Loucy (cell line): ENCODE data around the gene HOXA6.

Experiments
- H2AFZ ChIP-seq: fragments of 200-600 bp; sonication (generic); 2 replicates; pipeline ENCODE4 v1.6.0; 2016; ENCODE audit warnings: antibody characterized with exemption, mild to moderate bottlenecking, low read length, moderate library complexity
- H3F3A ChIP-seq: fragments of 200-600 bp; 2 replicates; pipeline ENCODE4 v1.6.0; 2016; ENCODE audit warnings: antibody characterized with exemption, low read depth, mild to moderate bottlenecking
- H3K27me3 ChIP-seq: fragments of 200-600 bp; sonication (generic); 2 replicates; pipeline ENCODE4 v1.6.1; 2014; ENCODE audit warnings: low read length, mild to moderate bottlenecking; ENCODE audit not compliant: insufficient read depth, poor library complexity, severe bottlenecking
- H3K36me3 ChIP-seq: fragments of 200-600 bp; sonication (generic); 2 replicates; pipeline ENCODE4 v1.6.1; 2016; ENCODE audit warnings: low read length; ENCODE audit not compliant: insufficient read depth
- H3K4me1 ChIP-seq: fragments of 200-600 bp; sonication (generic); 2 replicates; pipeline ENCODE4 v1.5.1; 2014; ENCODE audit warnings: low read length, mild to moderate bottlenecking; ENCODE audit not compliant: insufficient read depth, poor library complexity, severe bottlenecking
- H3K4me2 ChIP-seq: fragments of 200-600 bp; sonication (generic); 2 replicates; pipeline ENCODE4 v1.6.0; 2014; ENCODE audit warnings: antibody characterized with exemption, low read length, low read depth, mild to moderate bottlenecking; ENCODE audit not compliant: poor library complexity, severe bottlenecking
- H3K4me3 ChIP-seq: fragments of 200-600 bp; sonication (generic); 2 replicates; pipeline ENCODE4 v1.5.1; 2014; ENCODE audit warnings: low read length, mild to moderate bottlenecking, mixed read lengths; ENCODE audit not compliant: poor library complexity, severe bottlenecking
- H3K79me2 ChIP-seq: fragments of 200-600 bp; sonication (generic); 2 replicates; pipeline ENCODE4 v1.6.1; 2014; ENCODE audit warnings: low read length; ENCODE audit not compliant: insufficient read depth
- H3K9ac ChIP-seq: fragments of 200-600 bp; sonication (generic); 2 replicates; pipeline ENCODE4 v1.6.0; 2014; ENCODE audit warnings: mild to moderate bottlenecking, low read depth, low read length, moderate library complexity; ENCODE audit not compliant: poor library complexity, severe bottlenecking
- H3K9me2 ChIP-seq: fragments of 200-600 bp; sonication (generic); replicated peaks from 2 replicates; pipeline ENCODE4 v1.6.1; 2016; ENCODE audit warnings: low read depth, low read length, mixed read lengths
- H3K9me3 ChIP-seq: fragments of 200-600 bp; sonication (generic); 2 replicates; pipeline ENCODE4 v1.6.1; 2014; ENCODE audit warnings: mild to moderate bottlenecking, antibody characterized with exemption, low read length, low read depth; ENCODE audit not compliant: insufficient read depth
- H4K20me1 ChIP-seq: fragments of 200-600 bp; sonication (generic); 2 replicates; pipeline ENCODE4 v1.6.0; 2014; ENCODE audit warnings: antibody characterized with exemption, low read length, mild to moderate bottlenecking; ENCODE audit not compliant: insufficient read depth, poor library complexity, severe bottlenecking
- CTCF ChIP-seq: fragments of 200-600 bp; sonication (generic); conservative IDR thresholded peaks from 2 replicates; pipeline ENCODE4 v1.5.1; 2014; ENCODE audit warnings: mild to moderate bottlenecking, antibody characterized with exemption, low read length
- EZH2phosphoT487 ChIP-seq: fragments of 200-600 bp; IDR thresholded peaks from 2 replicates; pipeline ENCODE4 v1.6.1; 2018; ENCODE audit warnings: antibody characterized with exemption, mild to moderate bottlenecking, moderate library complexity, borderline replicate concordance

HOXA6 gene

GRCh38 chr7:27112955-27113949 lies 34.3 kb downstream of the HOXA6 start:
- H3K4me3 ChIP-seq: no peak overlapping the region
- H3K9me2 ChIP-seq: no peaks in the 10 kb centered on the region
- TF ChIP-seq CTCF (no peak), EZH2phosphoT487 (no peak)
- no peak overlapping the region for H3K9ac ChIP-seq
- H3K79me2 ChIP-seq: peaks cover 85% of the 10 kb centered on the region
- H3K36me3 ChIP-seq: peaks cover 91% of the 10 kb centered on the region; the same call in 1 of the 2 replicates
- no peaks in the 10 kb centered on the region for H3K4me1 ChIP-seq
- H3K27me3 ChIP-seq: no peaks in the 10 kb centered on the region
- H4K20me1 ChIP-seq: peaks cover 44% of the 10 kb centered on the region
- H3K9me3 ChIP-seq: no peaks in the 10 kb centered on the region
- H3F3A ChIP-seq: no peaks in the 10 kb centered on the region
- H3K4me2 ChIP-seq: no peak overlapping the region
- no peak overlapping the region for H2AFZ ChIP-seq

- no peak for TF ChIP-seq CTCF
- no peak for TF ChIP-seq EZH2phosphoT487
- Histone ChIP-seq H3K4me3 (no peak overlapping the region), H3K9me2 (no peaks in the 10 kb centered on the region), H3F3A (no peaks in the 10 kb centered on the region), H4K20me1 (peaks cover 39% of the 10 kb centered on the region), H2AFZ (no peak overlapping the region), H3K9me3 (no peaks in the 10 kb centered on the region), H3K36me3 (peaks cover 90% of the 10 kb centered on the region; the same call in 1 of the 2 replicates), H3K4me1 (no peaks in the 10 kb centered on the region), H3K27me3 (no peaks in the 10 kb centered on the region), H3K9ac (no peak overlapping the region), H3K4me2 (no peak overlapping the region), H3K79me2 (peaks cover 76% of the 10 kb centered on the region)
These were observed 35.2 kb downstream of the HOXA6 start for GRCh38 chr7:27112361-27112760.

GRCh38 chr7:27111751-27112277 lies 35.8 kb downstream of the HOXA6 start:
- Histone ChIP-seq H3K9ac (no peak overlapping the region), H3K4me3 (no peak overlapping the region), H3K79me2 (peaks cover 73% of the 10 kb centered on the region), H3K9me3 (no peaks in the 10 kb centered on the region), H2AFZ (no peak overlapping the region), H4K20me1 (peaks cover 41% of the 10 kb centered on the region), H3K4me1 (no peaks in the 10 kb centered on the region), H3K36me3 (peaks cover 86% of the 10 kb centered on the region; the same call in 1 of the 2 replicates), H3K27me3 (no peaks in the 10 kb centered on the region), H3K9me2 (no peaks in the 10 kb centered on the region), H3F3A (no peaks in the 10 kb centered on the region), H3K4me2 (no peak overlapping the region)
- TF ChIP-seq EZH2phosphoT487 (no peak), CTCF (no peak)
